ENCODE results near the gene GABARAP.
A peak's percentile ranks its signal among the peaks of the same experiment; 100 is the strongest.

GABARAP gene

GRCh38 chr17:7239091-7240027, 2.9 kb downstream of the GABARAP start, which contains the start of gene PHF23:
Gene PHF23, minus strand, starts transcription at chr17:7239457. Its CDS starts 178 bp downstream, at chr17:7239279.
- peak; percentile 68 to 72 for ATAC-seq

GRCh38 chr17:7238420-7239090, 3.7 kb downstream of the GABARAP start:
- ATAC-seq, result no peak

- peak; percentile 25 to 41 for ATAC-seq
Observed at GRCh38 chr17:7237761-7238419, 4.4 kb downstream of the GABARAP start.

DNA sequence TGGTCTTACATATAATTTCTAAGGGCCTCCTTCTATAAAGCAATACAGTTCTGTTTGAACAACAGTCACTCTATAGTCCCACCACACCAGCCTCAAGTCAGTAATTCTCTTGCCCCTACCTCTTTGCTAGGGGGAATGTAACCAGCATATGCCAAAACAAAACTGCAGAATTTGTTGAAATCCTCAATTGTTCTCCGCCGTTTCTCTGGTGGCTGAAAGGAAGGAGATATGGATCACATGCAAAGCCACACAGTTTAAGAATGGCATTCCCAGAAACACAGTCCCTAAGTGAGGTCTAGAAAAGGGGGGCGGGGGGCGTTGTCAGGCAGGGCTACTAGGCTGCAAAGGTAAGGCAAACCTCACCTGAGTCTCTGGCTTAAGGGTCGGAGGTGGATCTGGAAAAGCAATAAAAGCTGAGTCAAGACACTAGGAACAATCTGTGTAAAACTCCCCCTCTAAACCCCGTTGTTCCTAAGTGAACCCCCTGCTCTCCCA, 4.9 kb downstream of the GABARAP start:
- ATAC-seq, result no peak

DNA sequence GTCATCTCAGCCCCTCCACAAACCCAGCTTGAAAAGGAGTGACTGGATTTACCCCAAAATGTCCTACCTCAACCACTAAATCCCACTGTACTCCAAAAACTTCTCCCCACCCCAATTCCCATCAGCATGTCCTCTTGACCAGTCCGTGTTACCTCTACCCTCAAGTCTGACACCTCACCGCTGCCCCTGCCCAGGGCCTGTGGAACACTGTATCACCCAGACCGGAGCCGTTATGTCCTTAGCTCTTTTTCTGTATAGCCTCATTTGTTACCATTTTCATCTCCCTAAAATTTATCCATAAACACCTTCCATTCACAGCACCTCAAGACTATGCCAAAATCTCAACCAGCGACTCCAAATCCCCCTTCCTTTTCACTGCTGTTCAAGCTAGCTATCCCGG, 5.4 kb downstream of the GABARAP start:
- no peak for ATAC-seq

- ATAC-seq, result no peak
Observed at GRCh38 chr17:7235693-7236665, 6.3 kb downstream of the GABARAP start.

- peak; percentile 52 to 55 for ATAC-seq
Observed at GRCh38 chr17:7234083-7234951, 7.9 kb downstream of the GABARAP start, which contains the start of gene DVL2. Gene DVL2, minus strand, starts transcription at chr17:7234517. Its CDS starts 255 bp downstream, at chr17:7234262.

DNA sequence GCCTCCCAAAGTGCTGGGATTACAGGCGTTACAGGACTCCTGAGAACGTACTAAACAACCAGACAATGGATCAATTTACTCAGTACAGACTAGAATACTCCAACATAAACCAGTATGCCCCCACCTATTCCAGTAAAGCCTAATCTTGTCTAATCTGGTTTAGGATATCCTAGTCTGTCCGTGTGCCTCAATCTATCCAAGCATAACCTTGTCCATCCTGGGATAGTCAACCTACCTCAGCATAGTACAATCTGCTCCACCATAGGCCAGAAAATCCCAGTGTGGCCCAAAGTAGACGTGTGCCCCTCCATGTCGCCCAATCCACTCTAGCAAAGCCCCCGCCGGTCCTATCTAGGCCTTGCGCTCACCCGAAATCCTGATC, 8.6 kb downstream of the GABARAP start:
- ATAC-seq, result peak in 1 of 2 donors; percentile 1

DNA sequence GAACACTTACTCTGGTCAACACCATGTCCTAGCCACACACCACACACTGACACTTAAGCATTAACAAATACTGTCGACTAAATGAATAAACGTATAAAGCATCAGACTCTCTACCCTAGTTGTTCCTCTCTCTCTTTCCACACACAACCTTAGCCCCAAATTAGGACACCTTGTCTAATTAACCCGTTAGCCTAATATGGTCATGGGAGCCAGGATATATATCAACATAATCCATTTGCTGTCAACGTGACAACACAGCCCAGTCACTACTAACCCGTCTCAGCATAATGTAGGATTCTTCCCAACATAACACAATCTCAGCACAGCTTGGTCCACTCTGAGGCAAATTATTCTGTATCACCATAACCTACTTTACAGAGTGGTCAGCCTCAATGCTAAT, 10.1 kb downstream of the GABARAP start:
- no peak for ATAC-seq

DNA sequence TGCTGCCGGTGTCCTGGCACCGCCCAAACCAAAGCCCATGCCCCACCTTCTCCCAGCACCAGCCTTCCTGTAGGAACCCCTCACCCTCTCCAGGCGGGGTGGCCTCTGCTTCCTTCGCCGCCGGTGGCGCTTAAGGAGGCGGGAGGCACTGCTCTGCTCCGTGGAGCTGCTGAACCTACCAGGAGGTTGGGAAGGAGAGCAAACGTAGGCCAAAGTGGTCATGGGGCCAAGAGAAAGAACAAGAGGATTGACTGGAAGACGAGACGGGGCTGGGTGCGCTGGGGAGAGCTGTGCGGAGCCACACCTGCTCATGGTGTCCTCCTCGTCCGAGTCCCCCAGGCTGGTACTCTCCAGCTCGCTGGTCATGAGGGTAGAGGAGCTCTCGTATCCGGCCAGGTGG, 12.7 kb downstream of the GABARAP start:
- no peak for ATAC-seq

GRCh38 chr17:7228920-7229319, 13.3 kb downstream of the GABARAP start:
- ATAC-seq, result no peak

- no peak for ATAC-seq
Observed at GRCh38 chr17:7226721-7227710, 15.2 kb downstream of the GABARAP start.

DNA sequence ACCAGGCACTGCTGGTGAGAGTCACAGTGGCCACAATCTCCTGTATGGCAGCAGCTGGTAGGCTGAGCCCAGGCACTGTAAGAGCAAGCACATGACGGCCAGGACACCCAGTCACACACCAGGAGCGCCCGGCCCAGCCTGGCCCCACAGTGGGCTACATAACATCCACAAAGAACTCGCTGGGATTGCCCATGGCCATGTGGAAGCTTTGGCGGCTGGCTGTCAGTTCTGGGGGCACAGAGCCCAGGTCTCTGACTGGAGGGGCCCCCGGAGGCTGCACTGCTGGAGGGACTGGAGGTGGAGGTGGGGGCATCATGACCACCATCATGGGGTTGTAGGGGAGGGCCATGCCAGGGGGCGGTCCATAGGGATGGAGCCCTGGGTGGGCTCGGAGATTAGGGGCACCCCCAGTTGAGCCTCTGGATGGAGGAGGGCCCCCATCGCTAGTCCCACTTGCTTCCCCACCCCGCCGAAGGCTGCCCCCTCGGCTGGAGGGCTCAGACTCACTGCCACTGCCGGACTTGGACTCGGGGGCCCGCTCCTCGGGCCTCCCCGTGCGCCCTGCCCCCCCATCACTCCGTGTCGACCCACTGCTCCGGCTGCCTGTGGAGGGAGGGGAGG, 16.4 kb downstream of the GABARAP start:
- ATAC-seq, result no peak

DNA sequence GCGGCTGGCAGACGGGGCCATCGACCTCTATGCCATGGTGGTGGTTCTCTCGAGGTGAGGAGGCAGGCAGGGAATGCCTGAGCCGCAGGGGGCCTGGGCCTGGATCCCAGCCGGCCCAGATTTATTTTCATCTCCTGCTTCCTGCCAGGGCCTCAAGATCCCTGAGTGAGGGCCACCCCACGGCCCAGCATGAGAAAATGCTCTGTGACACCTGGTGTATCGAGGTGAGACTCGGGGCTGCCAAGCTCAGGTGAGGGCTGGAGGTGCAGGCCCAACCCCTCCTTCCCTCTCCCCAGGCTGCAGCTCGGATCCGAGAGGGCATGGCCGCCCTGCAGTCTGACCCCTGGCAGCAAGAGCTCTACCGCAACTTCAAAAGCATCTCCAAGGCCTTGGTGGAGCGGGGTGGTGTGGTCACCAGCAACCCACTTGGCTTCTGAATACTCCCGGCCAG, 17.6 kb downstream of the GABARAP start:
- ATAC-seq, result no peak

GRCh38 chr17:7224110-7224509, 18.1 kb downstream of the GABARAP start:
- ATAC-seq, result no peak

GRCh38 chr17:7223375-7223774, 18.9 kb downstream of the GABARAP start:
- no peak for ATAC-seq

DNA sequence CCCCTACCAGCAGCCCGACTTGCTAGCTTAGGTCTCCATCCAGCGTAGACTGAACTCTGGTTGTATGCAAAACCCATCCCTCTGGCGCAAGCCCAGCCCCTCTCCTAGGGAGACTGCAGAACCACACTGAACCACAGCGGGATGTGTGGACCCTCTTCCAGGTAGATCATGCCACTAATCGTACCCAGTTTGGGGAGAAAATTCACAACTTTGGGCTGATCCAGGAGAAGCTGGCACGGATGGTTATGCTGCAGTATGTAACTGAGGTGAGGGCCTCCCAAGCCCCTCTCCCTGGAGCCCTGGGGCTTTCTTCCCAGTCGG, 19.3 kb downstream of the GABARAP start:
- no peak for ATAC-seq

DNA sequence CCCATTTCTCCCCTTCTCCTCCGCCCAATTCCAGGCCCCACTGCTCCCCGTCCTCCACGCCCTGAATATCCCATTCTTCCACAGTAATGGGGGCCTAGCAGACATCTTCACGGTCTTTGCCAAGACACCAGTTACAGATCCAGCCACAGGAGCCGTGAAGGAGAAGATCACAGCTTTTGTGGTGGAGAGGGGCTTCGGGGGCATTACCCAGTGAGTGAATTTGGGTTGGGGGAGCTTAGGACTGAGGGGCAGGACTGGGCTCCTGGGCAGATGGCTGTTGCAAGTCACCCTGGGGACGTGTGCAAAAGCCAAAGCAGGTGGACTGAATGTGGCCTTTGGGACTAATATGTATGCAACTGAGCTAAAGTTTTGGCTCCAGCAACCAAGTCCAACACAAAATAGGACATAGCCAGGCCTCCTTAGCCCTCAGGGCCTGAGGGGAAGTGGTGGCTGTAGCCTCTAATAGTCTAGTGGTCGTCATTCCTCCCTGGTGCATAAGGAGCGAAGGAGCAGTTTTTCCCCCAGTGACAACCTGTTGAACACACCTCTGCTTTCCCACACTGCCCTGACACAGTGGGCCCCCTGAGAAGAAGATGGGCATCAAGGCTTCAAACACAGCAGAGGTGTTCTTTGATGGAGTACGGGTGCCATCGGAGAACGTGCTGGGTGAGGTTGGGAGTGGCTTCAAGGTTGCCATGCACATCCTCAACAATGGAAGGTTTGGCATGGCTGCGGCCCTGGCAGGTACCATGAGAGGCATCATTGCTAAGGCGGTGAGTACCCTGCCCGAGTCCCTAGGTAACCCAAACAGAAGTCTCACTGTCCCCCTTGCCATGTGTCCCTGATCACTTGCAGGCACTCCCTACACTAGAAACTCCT, 19.9 kb downstream of the GABARAP start:
- ATAC-seq, result no peak

All from activated CD4-positive, CD25-positive, alpha-beta regulatory T cell treated with anti-CD3 and anti-CD28 coated beads, Interleukin-2, amount 50 U/mL, for 24 hours (primary cell).